Heart left ventricle (tissue), 16 donors: ENCODE data around the gene RNF17. TPM values are rescaled to one million over a fixed set of nuclear protein-coding genes. Genes with fewer than 3 reads are reported as not detected.

Experiments used
- ATAC-seq, 4 donors: fragments of 200-7000 bp; cut with Tn5 transposase; one replicate each; pipeline ENCODE4 v1.9.1; 2020 to 2022; ENCODE audit warnings: moderate library complexity in 4 of 4, mild to moderate bottlenecking in 3 of 4, moderate number of reproducible peaks in 1 of 4
- DNase-seq, 5 donors: peaks; one replicate each; pipeline ENCODE4 v3.0.0-alpha.2; 2020
- H3K27ac ChIP-seq, 12 donors: fragments of 200-600 bp; sonication (generic) in 4 of 12; one replicate each; pipeline versions ENCODE4 v1.5.0 to v1.8.0; 2016 to 2022; ENCODE audit warnings: mild to moderate bottlenecking in 2 of 12
- H3K27me3 ChIP-seq, 9 donors: fragments of 200-600 bp; sonication (generic) in 2 of 9; one replicate each; pipeline versions ENCODE4 v1.5.1 to v1.8.0; 2016 to 2022; ENCODE audit warnings: mild to moderate bottlenecking in 3 of 9
- H3K36me3 ChIP-seq, 9 donors: fragments of 200-600 bp; sonication (generic) in 2 of 9; one replicate each; pipeline versions ENCODE4 v1.5.0 to v1.8.0; 2018 to 2022; ENCODE audit warnings: mild to moderate bottlenecking in 2 of 9
- H3K4me1 ChIP-seq, 12 donors: fragments of 200-600 bp; sonication (generic) in 4 of 12; one replicate each; pipeline versions ENCODE4 v1.5.0 to v1.8.0; 2016 to 2022; ENCODE audit warnings: mild to moderate bottlenecking in 3 of 12
- H3K4me3 ChIP-seq, 12 donors: fragments of 200-600 bp; sonication (generic) in 4 of 12; one replicate each; pipeline versions ENCODE4 v1.5.0 to v1.8.0; 2017 to 2022; ENCODE audit warnings: mild to moderate bottlenecking in 9 of 12, moderate library complexity in 4 of 12
- H3K9me3 ChIP-seq, 12 donors: fragments of 200-600 bp; sonication (generic) in 4 of 12; one replicate each; pipeline versions ENCODE4 v1.5.0 to v1.8.0; 2016 to 2022; ENCODE audit warnings: mild to moderate bottlenecking in 1 of 12
- CTCF ChIP-seq, 12 donors: fragments of 200-600 bp; sonication (generic) in 4 of 12; IDR thresholded peaks; one replicate each; pipeline versions ENCODE4 v1.5.0 to v1.8.0; 2018 to 2022; ENCODE audit warnings: antibody characterized with exemption in 12 of 12, mild to moderate bottlenecking in 5 of 12
- POLR2A ChIP-seq, 2 donors: fragments of 450-650 bp; IDR thresholded peaks; one replicate each; pipeline ENCODE4 v1.6.1; 2017; ENCODE audit warnings: antibody characterized with exemption in 2 of 2, mild to moderate bottlenecking in 2 of 2, moderate library complexity in 2 of 2
- WGBS, 4 donors: extraction: QIAGEN DNeasy Blood & Tissue Kit in 2 of 4; methylation state at CpG; one replicate each; pipeline versions ENCODE4 v1.1.5 to v1.1.7; 2013 to 2018; 5-methylcytosine and 5-hydroxymethylcytosine counted together
- intact Hi-C, 10 donors: fragments of 100-400 bp; cut with DNase I; formaldehyde crosslinking; loops; one replicate each; pipeline versions ENCODE4 v1.11.1 to v1.14.2; 2022
- polyA plus RNA-seq, 2 donors: library from polyadenylated mRNA; stranded (reverse); fragments of 200-250 nt; gene quantifications; one replicate each; pipeline ENCODE4 v1.2.3, GENCODE V29; 2013
- total RNA-seq, 9 donors: library from RNA; depleted of rRNA in 2 of 9; stranded (reverse); fragments of >200 nt in 2 of 9; fragmentation: NEBNext Ultra II Directional in 3 of 9; extraction: Animal tissue kit (Norgen Biotek cat#: 25700) in 3 of 9; gene quantifications; one replicate each; pipeline versions ENCODE4 v1.1.0 to v1.2.4, GENCODE V29; 2016 to 2023
- donor health status: ischemic (EF 13 %, LVEDD 7.1; RV severe dilation, severe dysfunction).
- donor health status: healthy with polysubstance abuse.
- donor health status: DM: no; HTN: yes; CAD: no.
- donor health status: DM: no; HTN: no; CAD: no.
- donor health status: ischemic (EF 25% LVEDD 6.9; RV normal size, moderate dysfunction).
- donor health status: ischemic (EF 25% LVEDD 5.7; RV mildly dilated, moderate dysfunction).
- donor health status: healthy.
- donor health status: DM: yes; HTN: yes; CAD: no.
- donor health status: ischemic (EF 35%, LVEDD 5.7; RV mildly dilated, moderate dysfunction).
- donor health status: nonischemic (EF 11% LVEDD 7.7; RV severe dilation, severe dysfunction).
- donor health status: DM: yes; HTN: yes; CAD: no.
- donor health status: PGD.
- donor health status: ischemic (EF 29% LVEDD 5.4; RV normal size, mild dysfunction).
- donor health status: nonischemic (EF 23%, LVEDD 6.1; RV moderate dilation, normal function).

The RNF17 gene
- total and polyA plus RNA-seq, 11 donors, result 0.13 to 0.17 (median 0.16) TPM; not detected in 8

GRCh38 chr13:24899601-24900000 lies 135.6 kb downstream of the RNF17 start:
- no peak for TF ChIP-seq POLR2A (IDR thresholded peaks at IDR 0.05)
- no peak for TF ChIP-seq CTCF (IDR thresholded peaks at IDR 0.05)
- intact Hi-C loops, result no loop called here
- no peak for ATAC-seq

GRCh38 chr13:24900507-24900906 lies 136.5 kb downstream of the RNF17 start:
- TF ChIP-seq POLR2A (IDR thresholded peaks at IDR 0.05) (no peak), CTCF (IDR thresholded peaks at IDR 0.05) (no peak)
- DNase-seq, result no peak
- no peaks in the 10 kb centered on the region for H3K9me3 ChIP-seq
- 90 to 93% (median 92%) methylated on average over 9 of the region's 9 CpGs for WGBS, 4 donors
- intact Hi-C loops, result no loop called here
- peaks cover 0 to 62% (median 23%) of the 10 kb centered on the region in 9 donors for H3K36me3 ChIP-seq
- no peaks in the 10 kb centered on the region for H3K4me1 ChIP-seq
- no peak overlapping the region for H3K4me3 ChIP-seq
- no peak overlapping the region for H3K27ac ChIP-seq
- H3K27me3 ChIP-seq, result no peaks in the 10 kb centered on the region
- no peak for ATAC-seq

More at GRCh38 chr13:24899601-24900000, 135.6 kb downstream of the RNF17 start:
- no peaks in the 10 kb centered on the region for H3K27me3 ChIP-seq
- H3K4me3 ChIP-seq, result no peak overlapping the region
- H3K4me1 ChIP-seq, result no peaks in the 10 kb centered on the region
- no peak for DNase-seq
- no peak overlapping the region for H3K27ac ChIP-seq
- WGBS, 4 donors, result 95 to 98% (median 96%) methylated on average over 5 of the region's 5 CpGs
- peaks cover 0 to 53% (median 17%) of the 10 kb centered on the region in 9 donors for H3K36me3 ChIP-seq
- no peaks in the 10 kb centered on the region for H3K9me3 ChIP-seq

- Histone ChIP-seq H3K36me3 (peaks cover 0 to 67% (median 36%) of the 10 kb centered on the region in 9 donors), H3K9me3 (no peaks in the 10 kb centered on the region), H3K27me3 (no peaks in the 10 kb centered on the region), H3K4me3 (no peak overlapping the region), H3K4me1 (no peaks in the 10 kb centered on the region), H3K27ac (no peak overlapping the region)
- ATAC-seq (no peak), DNase-seq (no peak)
- intact Hi-C loops, result no loop called here
- WGBS, 4 donors, result 78 to 95% (median 92%) methylated on average over 3 of the region's 3 CpGs
- TF ChIP-seq CTCF (IDR thresholded peaks at IDR 0.05) (no peak), POLR2A (IDR thresholded peaks at IDR 0.05) (no peak)
Measured at GRCh38 chr13:24905242-24905641, 141.3 kb downstream of the RNF17 start.

- intact Hi-C loops, result no loop called here
- TF ChIP-seq CTCF (IDR thresholded peaks at IDR 0.05) (no peak), POLR2A (IDR thresholded peaks at IDR 0.05) (no peak)
- Histone ChIP-seq H3K27ac (no peak overlapping the region), H3K9me3 (no peaks in the 10 kb centered on the region), H3K4me3 (no peak overlapping the region), H3K27me3 (no peaks in the 10 kb centered on the region), H3K36me3 (peaks cover 0 to 69% (median 46%) of the 10 kb centered on the region in 9 donors), H3K4me1 (no peaks in the 10 kb centered on the region)
- 92 to 96% (median 96%) methylated on average over 7 of the region's 7 CpGs for WGBS, 4 donors
- DNase-seq, result no peak
- ATAC-seq, result no peak
Measured at GRCh38 chr13:24906268-24906667, 142.3 kb downstream of the RNF17 start.
